GM08714 (cell line): ENCODE measurements around the gene SNPH.

Experiments used
- H3K4me3 ChIP-seq: fragments of 200-500 bp; sonication (Bioruptor generic); 2 replicates; pipeline ENCODE4 v1.5.1; 2014; ENCODE audit warnings: mild to moderate bottlenecking, low read length, inconsistent platforms
- ZNF274 ChIP-seq: IDR thresholded peaks from 2 replicates; pipeline ENCODE4 v1.6.1; 2012; ENCODE audit warnings: mild to moderate bottlenecking, low read depth, low read length

The SNPH gene

GRCh38 chr20:1324598-1325172, 58.6 kb downstream of the SNPH start:
- no peak for TF ChIP-seq ZNF274
- H3K4me3 ChIP-seq = peak overlapping the region; percentile 60; the same call in 1 of the 2 replicates

- no peak for TF ChIP-seq ZNF274
- H3K4me3 ChIP-seq = peak overlapping the region; percentile 81
Observed at GRCh38 chr20:1325173-1326030, 59.3 kb downstream of the SNPH start.

GRCh38 chr20:1326031-1326930, 60.2 kb downstream of the SNPH start:
- peak overlapping the region; percentile 81 for H3K4me3 ChIP-seq
- no peak for TF ChIP-seq ZNF274

GRCh38 chr20:1327241-1327653, 61.2 kb downstream of the SNPH start:
- H3K4me3 ChIP-seq = no peak overlapping the region
- TF ChIP-seq ZNF274 = no peak

GRCh38 chr20:1327827-1328679, 62.0 kb downstream of the SNPH start:
- no peak overlapping the region for H3K4me3 ChIP-seq

GRCh38 chr20:1328680-1329330, 62.7 kb downstream of the SNPH start, which contains the start of gene SDCBP2:
Gene SDCBP2 (minus strand): TSS chr20:1329139. CDS start chr20:1320416, 8,723 bp downstream.
- no peak within 1 kb of the TSS for H3K4me3 ChIP-seq
- TF ChIP-seq ZNF274 = no peak

More at GRCh38 chr20:1327827-1328679, 62.0 kb downstream of the SNPH start:
- TF ChIP-seq ZNF274 = no peak

GRCh38 chr20:1330075-1330830, 64.2 kb downstream of the SNPH start:
- H3K4me3 ChIP-seq = no peak overlapping the region
- no peak for TF ChIP-seq ZNF274

GRCh38 chr20:1331101-1331500, 65.0 kb downstream of the SNPH start:
- H3K4me3 ChIP-seq = no peak overlapping the region
- no peak for TF ChIP-seq ZNF274

- no peak for TF ChIP-seq ZNF274
- H3K4me3 ChIP-seq = no peak overlapping the region
Observed at GRCh38 chr20:1331801-1332453, 65.8 kb downstream of the SNPH start.

- TF ChIP-seq ZNF274 = no peak
- H3K4me3 ChIP-seq = no peak overlapping the region
Observed at GRCh38 chr20:1332749-1333300, 66.7 kb downstream of the SNPH start.
